SK-N-SH treated with all-trans-retinoic acid at 6 μM for 48 hours (cell line): ENCODE results near the gene LCLAT1.

Experiments
- ARNTL ChIP-seq: fragments of 450-650 bp; formaldehyde crosslinking; IDR thresholded peaks from 2 replicates; pipeline ENCODE4 v1.5.0; 2020; ENCODE audit warnings: low read depth, mild to moderate bottlenecking, moderate library complexity, borderline replicate concordance
- BACH2 ChIP-seq: fragments of 250-450 bp; sonication (Bioruptor Pico); IDR thresholded peaks from 2 replicates; pipeline ENCODE4 v1.9.0; 2021; ENCODE audit warnings: mild to moderate bottlenecking, borderline replicate concordance
- CSDC2 ChIP-seq: fragments of 250-450 bp; sonication (Bioruptor Pico); IDR thresholded peaks from 2 replicates; pipeline ENCODE4 v1.5.0; 2020; ENCODE audit warnings: mild to moderate bottlenecking, moderate library complexity
- GLIS3 ChIP-seq: fragments of 250-450 bp; sonication (Bioruptor Pico); IDR thresholded peaks from 2 replicates; pipeline ENCODE4 v1.5.0; 2020; ENCODE audit warnings: mild to moderate bottlenecking, moderate library complexity
- PATZ1 ChIP-seq: fragments of 250-450 bp; sonication (Bioruptor Pico); IDR thresholded peaks from 2 replicates; pipeline ENCODE4 v1.8.0; 2020; ENCODE audit warnings: mild to moderate bottlenecking, moderate library complexity, borderline replicate concordance
- RARB ChIP-seq: fragments of 250-450 bp; sonication (Bioruptor Pico); IDR thresholded peaks from 2 replicates; pipeline ENCODE4 v1.8.0; 2021; ENCODE audit warnings: mild to moderate bottlenecking, moderate library complexity
- TSHZ2 ChIP-seq: fragments of 250-450 bp; sonication (Bioruptor Pico); IDR thresholded peaks from 2 replicates; pipeline ENCODE4 v1.5.0; 2020; ENCODE audit warnings: mild to moderate bottlenecking, moderate library complexity
- ZFP30 ChIP-seq: fragments of 450-650 bp; formaldehyde crosslinking; IDR thresholded peaks from 2 replicates; pipeline ENCODE4 v1.5.0; 2022; ENCODE audit warnings: mild to moderate bottlenecking, moderate library complexity
- ZNF8 ChIP-seq: fragments of 450-650 bp; formaldehyde crosslinking; IDR thresholded peaks from 2 replicates; pipeline ENCODE4 v1.5.0; 2020; ENCODE audit warnings: mild to moderate bottlenecking, moderate library complexity

- TF ChIP-seq RARB (CRISPR knock-in tag) (no peak), TSHZ2 (CRISPR knock-in tag) (no peak), ZFP30 (CRISPR knock-in tag) (no peak), PATZ1 (no peak), CSDC2 (no peak), ZNF8 (no peak), GLIS3 (CRISPR knock-in tag) (no peak), ARNTL (CRISPR knock-in tag) (no peak), BACH2 (no peak)
Measured at GRCh38 chr2:30663806-30664205, 216.8 kb downstream of the LCLAT1 start.
